HG03103 (cell line): ENCODE data around the gene CLK4.

Experiments used
- ATAC-seq: cut with Tn5 transposase; IDR thresholded peaks from one replicate; pipeline ENCODE4 v1.9.1; 2021; ENCODE audit warnings: low read depth; ENCODE audit not compliant: unreplicated experiment

CLK4 gene

GRCh38 chr5:178626484-178627258, at the start of gene CLK4:
Gene CLK4, minus strand, starts transcription at chr5:178627050. Its CDS starts 3,634 bp downstream, at chr5:178623416.
- peak; percentile 66 for ATAC-seq

- ATAC-seq: no peak
Measured at GRCh38 chr5:178675922-178676321, 49.1 kb upstream of the CLK4 start.

GRCh38 chr5:178674334-178674733, 47.5 kb upstream of the CLK4 start:
- ATAC-seq: no peak

- ATAC-seq: no peak
Measured at GRCh38 chr5:178673801-178674295, 47.0 kb upstream of the CLK4 start.

GRCh38 chr5:178672630-178673029, 45.8 kb upstream of the CLK4 start:
- ATAC-seq: no peak

- no peak for ATAC-seq
Measured at GRCh38 chr5:178671602-178672144, 44.8 kb upstream of the CLK4 start.

GRCh38 chr5:178670351-178670885, 43.6 kb upstream of the CLK4 start:
- ATAC-seq: no peak

GRCh38 chr5:178668579-178668978, 41.7 kb upstream of the CLK4 start:
- no peak for ATAC-seq

GRCh38 chr5:178667688-178668087, 40.8 kb upstream of the CLK4 start:
- ATAC-seq: no peak

- ATAC-seq: no peak
Measured at GRCh38 chr5:178667101-178667500, 40.3 kb upstream of the CLK4 start.

GRCh38 chr5:178664141-178664540, 37.3 kb upstream of the CLK4 start:
- no peak for ATAC-seq

GRCh38 chr5:178662541-178662860, 35.7 kb upstream of the CLK4 start:
- no peak for ATAC-seq

- no peak for ATAC-seq
Measured at GRCh38 chr5:178661836-178662540, 35.1 kb upstream of the CLK4 start.

GRCh38 chr5:178651046-178651810, 24.4 kb upstream of the CLK4 start:
- no peak for ATAC-seq

GRCh38 chr5:178650214-178650613, 23.4 kb upstream of the CLK4 start:
- ATAC-seq: no peak

- ATAC-seq: no peak
Measured at GRCh38 chr5:178649580-178649979, 22.7 kb upstream of the CLK4 start.

- no peak for ATAC-seq
Measured at GRCh38 chr5:178644826-178645545, 18.1 kb upstream of the CLK4 start.

GRCh38 chr5:178642351-178642909, 15.6 kb upstream of the CLK4 start:
- no peak for ATAC-seq

- ATAC-seq: no peak
Measured at GRCh38 chr5:178641711-178642110, 14.9 kb upstream of the CLK4 start.
